Activated CD8-positive, alpha-beta memory T cell treated with anti-CD3 and anti-CD28 coated beads, Interleukin-2, amount 50 U/mL, for 24 hours (primary cell): Measurements from ENCODE around the gene RAB1B.

Source experiments
- DNase-seq: peaks from one replicate; pipeline ENCODE4 v3.0.0-alpha.2; 2020; ENCODE audit errors: extremely low read depth

RAB1B gene

GRCh38 chr11:66268244-66268951 lies at the start of gene RAB1B:
Gene RAB1B (plus strand): TSS chr11:66268639. CDS start chr11:66268680, 41 bp downstream.
- DNase-seq, result peak; percentile 99

GRCh38 chr11:66218846-66219620 lies 49.4 kb upstream of the RAB1B start:
- no peak for DNase-seq

GRCh38 chr11:66219846-66220565 lies 48.4 kb upstream of the RAB1B start:
- no peak for DNase-seq

GRCh38 chr11:66220566-66220935 lies 47.9 kb upstream of the RAB1B start:
- DNase-seq, result no peak

GRCh38 chr11:66221012-66221411 lies 47.4 kb upstream of the RAB1B start:
- DNase-seq, result no peak

GRCh38 chr11:66221726-66222236 lies 46.7 kb upstream of the RAB1B start:
- DNase-seq, result no peak

GRCh38 chr11:66222358-66223149 lies 45.9 kb upstream of the RAB1B start:
- peak; percentile 75 for DNase-seq

GRCh38 chr11:66224226-66224855 lies 44.1 kb upstream of the RAB1B start:
- no peak for DNase-seq

GRCh38 chr11:66225066-66225465 lies 43.4 kb upstream of the RAB1B start:
- no peak for DNase-seq

- no peak for DNase-seq
Observed at GRCh38 chr11:66226101-66226500, 42.3 kb upstream of the RAB1B start.

- no peak for DNase-seq
Observed at GRCh38 chr11:66227700-66228099, 40.7 kb upstream of the RAB1B start.

- no peak for DNase-seq
Observed at GRCh38 chr11:66228521-66228920, 39.9 kb upstream of the RAB1B start.

- no peak for DNase-seq
Observed at GRCh38 chr11:66230156-66230555, 38.3 kb upstream of the RAB1B start.

- DNase-seq, result no peak
Observed at GRCh38 chr11:66230978-66231377, 37.5 kb upstream of the RAB1B start.

GRCh38 chr11:66231561-66231960 lies 36.9 kb upstream of the RAB1B start:
- no peak for DNase-seq

GRCh38 chr11:66232769-66233168 lies 35.7 kb upstream of the RAB1B start:
- DNase-seq, result no peak

GRCh38 chr11:66233301-66233700 lies 35.1 kb upstream of the RAB1B start:
- no peak for DNase-seq

GRCh38 chr11:66235141-66235540 lies 33.3 kb upstream of the RAB1B start:
- DNase-seq, result no peak

- no peak for DNase-seq
Observed at GRCh38 chr11:66237867-66238266, 30.6 kb upstream of the RAB1B start.

- DNase-seq, result no peak
Observed at GRCh38 chr11:66238786-66239413, 29.5 kb upstream of the RAB1B start.

GRCh38 chr11:66239511-66239910 lies 28.9 kb upstream of the RAB1B start:
- no peak for DNase-seq
